ENCODE data around the gene NDUFB1. TPM values are rescaled to one million over a fixed set of nuclear protein-coding genes. Genes with fewer than 3 reads are reported as not detected.

Gene NDUFB1
- total RNA-seq (2022; extraction: Qiagen RNA extraction) = 318 to 350 TPM (median 330 TPM) in 5 replicates

DNA sequence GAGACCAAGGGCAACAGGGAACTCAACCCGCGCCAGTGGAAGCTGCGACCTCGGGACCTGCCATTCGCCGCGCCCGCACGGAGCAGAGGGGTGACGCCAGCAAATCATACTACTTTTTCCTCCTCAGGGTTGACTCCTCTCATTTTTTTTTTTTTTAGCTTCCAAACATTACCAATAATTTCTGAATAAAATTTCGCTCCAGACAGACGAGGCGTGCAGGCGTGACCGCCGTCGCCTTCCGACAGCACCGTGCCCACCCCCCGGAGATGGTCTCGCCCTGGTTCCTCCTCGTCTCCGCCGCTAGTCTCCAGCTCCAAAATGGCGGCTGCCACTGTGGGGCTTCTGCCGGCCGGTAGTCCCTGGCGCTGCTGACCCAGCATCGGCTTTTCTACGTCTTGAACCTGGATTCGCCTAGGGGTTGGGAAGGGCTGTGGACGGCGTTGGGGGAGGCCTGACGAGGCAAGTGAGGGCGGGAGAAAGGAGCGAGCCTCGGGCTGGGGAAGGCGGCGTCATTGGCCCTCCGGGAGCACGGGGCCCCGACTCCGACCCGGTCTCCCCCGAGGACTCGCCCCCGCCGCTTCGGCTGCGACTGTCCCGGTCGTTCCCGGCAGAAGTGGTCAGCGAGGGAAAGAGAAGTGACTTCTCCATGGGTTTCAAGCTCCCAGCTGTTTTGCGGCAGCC lies at the start of gene NDUFB1, which contains the start of gene CPSF2:
Gene NDUFB1 (minus strand): TSS at position 37 of the 681 bp plus-strand sequence. CDS start 4,069 bp downstream, outside the sequence.
Gene CPSF2 (plus strand): TSS at position 300 of the 681 bp plus-strand sequence. CDS start 9,016 bp downstream, outside the sequence.

DNA sequence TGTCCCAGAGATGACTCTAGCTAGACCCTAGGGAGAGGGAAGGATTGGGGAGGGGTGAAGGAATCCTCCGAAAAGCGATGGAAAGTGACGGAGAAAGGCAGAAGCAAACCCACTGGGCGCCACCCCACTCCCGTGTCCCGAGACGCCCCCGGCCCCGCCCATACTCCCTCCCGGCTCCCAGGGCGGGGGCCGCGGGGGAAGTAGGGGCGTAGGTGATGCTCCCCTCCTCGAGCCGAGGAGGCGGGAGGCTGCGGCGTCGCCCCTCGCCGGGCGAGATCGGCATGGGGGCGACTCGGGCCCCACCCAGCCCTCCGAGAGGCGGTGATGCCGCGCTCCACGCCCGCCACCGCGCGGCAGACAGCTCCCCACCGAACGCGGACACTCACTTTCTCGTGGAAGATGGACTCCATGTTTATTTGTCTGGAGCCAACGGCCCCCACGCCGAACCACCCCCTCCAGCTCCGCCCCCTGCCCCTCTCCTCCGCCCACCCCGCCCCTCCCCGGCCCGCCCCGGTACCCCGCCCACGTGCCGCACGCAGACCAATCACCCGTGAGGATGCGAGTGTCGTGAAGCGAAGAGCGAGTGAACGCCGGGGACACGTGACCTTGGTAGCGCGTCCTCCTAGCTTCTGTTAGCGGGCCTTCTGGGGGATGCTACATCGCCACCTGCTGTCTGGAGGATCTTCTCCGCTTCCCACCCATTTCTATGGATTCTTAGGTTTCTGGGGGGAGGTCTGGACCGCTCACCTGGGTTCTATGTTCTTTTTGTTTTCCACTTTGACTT lies 15.2 kb downstream of the NDUFB1 start, which contains the start of gene ATXN3:
Gene ATXN3 (minus strand): TSS at position 440 of the 784 bp plus-strand sequence. CDS start 30 bp downstream, at position 410.

Other genes starting within 250 kb of the NDUFB1 start
- gene FBLN5, start 174.0 kb downstream of the NDUFB1 start, total RNA-seq (2022; extraction: Qiagen RNA extraction) = 4.7 to 6.2 TPM (median 5.0 TPM) in 5 replicates
- 5.9 to 9.8 TPM (median 9.1 TPM) in 5 replicates for gene TRIP11, start 81.6 kb downstream of the NDUFB1 start, total RNA-seq (2022; extraction: Qiagen RNA extraction)
- 21.3 to 45.4 TPM (median 23.1 TPM) in 5 replicates for gene ATXN3, start 15.1 kb downstream of the NDUFB1 start, total RNA-seq (2022; extraction: Qiagen RNA extraction)
- 34.6 to 44.6 TPM (median 38.5 TPM) in 5 replicates for gene CPSF2, start 263 bp upstream of the NDUFB1 start, total RNA-seq (2022; extraction: Qiagen RNA extraction)
- gene SLC24A4, start 201.5 kb upstream of the NDUFB1 start, total RNA-seq (2022; extraction: Qiagen RNA extraction) = 0.06 to 0.22 TPM (median 0.20 TPM) in 5 replicates